Activated CD4-positive, alpha-beta T cell treated with anti-CD3 and anti-CD28 coated beads, Interleukin-2, Interleukin-6, amounts not matched to agents 100 ng/mL and 50 ng/mL, durations not matched to agents 16 hours and 8 hours (primary cell): ENCODE measurements around the gene GRM8.

Source experiments
- DNase-seq: peaks from one replicate; pipeline ENCODE4 v3.0.0-alpha.2; 2020

GRM8 gene

GRCh38 chr7:126656165-126656564 is 596.6 kb downstream of the GRM8 start:
- no peak for DNase-seq

GRCh38 chr7:126637538-126637937 is 615.2 kb downstream of the GRM8 start:
- DNase-seq, result no peak

GRCh38 chr7:126635545-126635944 is 617.2 kb downstream of the GRM8 start:
- DNase-seq, result no peak

GRCh38 chr7:126608339-126608776 is 644.4 kb downstream of the GRM8 start:
- DNase-seq, result peak; percentile 16

GRCh38 chr7:126606331-126606730 is 646.4 kb downstream of the GRM8 start:
- no peak for DNase-seq

- DNase-seq, result no peak
Measured at GRCh38 chr7:126605553-126605952, 647.2 kb downstream of the GRM8 start.

GRCh38 chr7:126605056-126605455 is 647.7 kb downstream of the GRM8 start:
- DNase-seq, result no peak

GRCh38 chr7:126589068-126589684 is 663.6 kb downstream of the GRM8 start:
- no peak for DNase-seq

- no peak for DNase-seq
Measured at GRCh38 chr7:126578338-126578737, 674.4 kb downstream of the GRM8 start.

- no peak for DNase-seq
Measured at GRCh38 chr7:126574276-126575250, 678.2 kb downstream of the GRM8 start.

- no peak for DNase-seq
Measured at GRCh38 chr7:126570845-126571244, 681.9 kb downstream of the GRM8 start.

- DNase-seq, result no peak
Measured at GRCh38 chr7:126569402-126569801, 683.3 kb downstream of the GRM8 start.

GRCh38 chr7:126557271-126557670 is 695.5 kb downstream of the GRM8 start:
- DNase-seq, result no peak

GRCh38 chr7:126541406-126541805 is 711.3 kb downstream of the GRM8 start:
- no peak for DNase-seq

GRCh38 chr7:126535176-126535575 is 717.6 kb downstream of the GRM8 start:
- no peak for DNase-seq

- DNase-seq, result no peak
Measured at GRCh38 chr7:126533715-126534114, 719.0 kb downstream of the GRM8 start.

GRCh38 chr7:126529833-126530232 is 722.9 kb downstream of the GRM8 start:
- no peak for DNase-seq

GRCh38 chr7:126529254-126529653 is 723.5 kb downstream of the GRM8 start:
- no peak for DNase-seq

GRCh38 chr7:126525906-126526305 is 726.8 kb downstream of the GRM8 start:
- DNase-seq, result no peak

- DNase-seq, result no peak
Measured at GRCh38 chr7:126524967-126525366, 727.8 kb downstream of the GRM8 start.

GRCh38 chr7:126511046-126511445 is 741.7 kb downstream of the GRM8 start:
- DNase-seq, result no peak

- DNase-seq, result no peak
Measured at GRCh38 chr7:126501617-126502016, 751.1 kb downstream of the GRM8 start.

GRCh38 chr7:126499481-126499880 is 753.3 kb downstream of the GRM8 start:
- DNase-seq, result no peak

GRCh38 chr7:126495733-126496132 is 757.0 kb downstream of the GRM8 start:
- DNase-seq, result no peak
